MG63 (cell line): ENCODE measurements around the gene LRRFIP1. TPM values are rescaled to one million over a fixed set of nuclear protein-coding genes. Genes with fewer than 3 reads are reported as not detected.

Source experiments
- DNase-seq: peaks from one replicate; pipeline ENCODE4 v3.0.0-alpha.2; 2020
- H3K27me3 ChIP-seq: fragments of 250-450 bp; sonication (Bioruptor Pico); 2 replicates; pipeline ENCODE4 v1.5.1; 2020; ENCODE audit warnings: mild to moderate bottlenecking, moderate library complexity
- H3K36me3 ChIP-seq: fragments of 250-450 bp; sonication (Bioruptor Pico); 2 replicates; pipeline ENCODE4 v1.5.1; 2020; ENCODE audit warnings: mild to moderate bottlenecking, moderate library complexity
- H3K4me3 ChIP-seq: fragments of 250-450 bp; sonication (Bioruptor Pico); 2 replicates; pipeline ENCODE4 v1.5.1; 2020; ENCODE audit warnings: mild to moderate bottlenecking, moderate library complexity
- H3K9me3 ChIP-seq: fragments of 250-450 bp; sonication (Bioruptor Pico); 2 replicates; pipeline ENCODE4 v1.5.1; 2020; ENCODE audit warnings: mild to moderate bottlenecking, moderate library complexity
- total RNA-seq: library from RNA; depleted of rRNA; stranded (reverse); fragments of >200 nt; shearing (Covaris generic); gene quantifications from 2 replicates; pipeline ENCODE4 v1.2.3, GENCODE V29; 2014; ENCODE audit warnings: low replicate concordance

The LRRFIP1 gene
- total RNA-seq, 1 experiment from 2014 or later = 33.5 TPM

GRCh38 chr2:237612527-237613357 is 14.6 kb upstream of the LRRFIP1 start:
- Histone ChIP-seq H3K9me3 (no peaks in the 10 kb centered on the region), H3K27me3 (no peaks in the 10 kb centered on the region), H3K4me3 (no peak overlapping the region), H3K36me3 (no peaks in the 10 kb centered on the region)
- no peak for DNase-seq

- Histone ChIP-seq H3K27me3 (no peaks in the 10 kb centered on the region), H3K36me3 (no peaks in the 10 kb centered on the region), H3K9me3 (no peaks in the 10 kb centered on the region), H3K4me3 (no peak overlapping the region)
- DNase-seq = no peak
These were observed 13.7 kb upstream of the LRRFIP1 start for GRCh38 chr2:237613679-237614078.

GRCh38 chr2:237614151-237614720 is 13.2 kb upstream of the LRRFIP1 start:
- Histone ChIP-seq H3K36me3 (no peaks in the 10 kb centered on the region), H3K27me3 (no peaks in the 10 kb centered on the region), H3K4me3 (no peak overlapping the region), H3K9me3 (no peaks in the 10 kb centered on the region)
- DNase-seq = no peak

GRCh38 chr2:237615631-237616249 is 11.6 kb upstream of the LRRFIP1 start:
- H3K9me3 ChIP-seq = no peaks in the 10 kb centered on the region
- H3K4me3 ChIP-seq = no peak overlapping the region
- DNase-seq = no peak
- no peaks in the 10 kb centered on the region for H3K27me3 ChIP-seq
- H3K36me3 ChIP-seq = no peaks in the 10 kb centered on the region

DNA sequence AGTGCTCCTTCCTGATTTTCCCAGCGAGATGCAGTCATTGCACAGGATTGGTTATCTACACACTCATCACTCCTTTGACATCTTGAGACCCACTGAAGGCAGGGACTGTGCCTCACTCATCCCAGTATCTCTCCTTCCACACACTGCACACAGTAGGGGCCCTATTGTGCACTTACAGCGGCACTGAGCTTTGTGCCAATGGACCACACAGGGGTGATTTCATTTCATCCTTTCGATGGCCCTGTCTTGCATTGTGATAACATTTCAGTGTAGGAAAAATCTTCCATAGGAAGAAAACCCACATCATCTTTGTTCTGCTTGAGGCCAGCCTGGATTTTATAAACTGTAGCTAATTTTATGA is 11.0 kb upstream of the LRRFIP1 start:
- DNase-seq = no peak
- no peaks in the 10 kb centered on the region for H3K27me3 ChIP-seq
- H3K4me3 ChIP-seq = no peak overlapping the region
- H3K36me3 ChIP-seq = no peaks in the 10 kb centered on the region
- H3K9me3 ChIP-seq = no peaks in the 10 kb centered on the region

GRCh38 chr2:237616734-237617586 is 10.4 kb upstream of the LRRFIP1 start:
- no peak for DNase-seq
- Histone ChIP-seq H3K36me3 (no peaks in the 10 kb centered on the region), H3K9me3 (no peaks in the 10 kb centered on the region), H3K4me3 (no peak overlapping the region), H3K27me3 (no peaks in the 10 kb centered on the region)

GRCh38 chr2:237617587-237617982 is 9.8 kb upstream of the LRRFIP1 start:
- no peaks in the 10 kb centered on the region for H3K36me3 ChIP-seq
- no peak overlapping the region for H3K4me3 ChIP-seq

DNA sequence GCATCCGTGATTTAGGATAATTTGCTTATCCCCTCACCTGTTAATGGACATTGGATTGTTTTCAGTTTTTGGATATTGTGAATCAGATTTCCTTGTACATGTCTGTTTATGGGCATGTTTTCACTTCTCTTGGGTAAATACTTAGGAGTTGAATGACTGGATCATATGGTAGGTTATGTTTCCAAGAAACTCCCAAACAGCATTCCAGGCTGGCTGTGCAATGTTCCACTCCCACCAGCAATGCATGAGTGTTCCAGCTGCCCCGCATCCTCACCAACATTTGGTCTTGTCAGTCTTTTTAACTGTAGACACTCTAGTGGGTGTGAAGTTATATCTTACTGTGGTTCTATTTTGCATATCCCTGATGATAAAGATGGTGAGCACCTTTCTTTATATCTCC is 8.9 kb upstream of the LRRFIP1 start:
- no peaks in the 10 kb centered on the region for H3K9me3 ChIP-seq
- H3K36me3 ChIP-seq = no peaks in the 10 kb centered on the region
- H3K4me3 ChIP-seq = no peak overlapping the region
- no peaks in the 10 kb centered on the region for H3K27me3 ChIP-seq
- DNase-seq = peak; percentile 43

More at GRCh38 chr2:237617587-237617982, 9.8 kb upstream of the LRRFIP1 start:
- H3K9me3 ChIP-seq = no peaks in the 10 kb centered on the region
- no peak for DNase-seq
- no peaks in the 10 kb centered on the region for H3K27me3 ChIP-seq

- Histone ChIP-seq H3K36me3 (no peaks in the 10 kb centered on the region; the same call in 1 of the 2 replicates), H3K4me3 (no peak overlapping the region), H3K27me3 (no peaks in the 10 kb centered on the region), H3K9me3 (no peaks in the 10 kb centered on the region)
- DNase-seq = no peak
These were observed 3.7 kb upstream of the LRRFIP1 start for GRCh38 chr2:237623428-237624403.

DNA sequence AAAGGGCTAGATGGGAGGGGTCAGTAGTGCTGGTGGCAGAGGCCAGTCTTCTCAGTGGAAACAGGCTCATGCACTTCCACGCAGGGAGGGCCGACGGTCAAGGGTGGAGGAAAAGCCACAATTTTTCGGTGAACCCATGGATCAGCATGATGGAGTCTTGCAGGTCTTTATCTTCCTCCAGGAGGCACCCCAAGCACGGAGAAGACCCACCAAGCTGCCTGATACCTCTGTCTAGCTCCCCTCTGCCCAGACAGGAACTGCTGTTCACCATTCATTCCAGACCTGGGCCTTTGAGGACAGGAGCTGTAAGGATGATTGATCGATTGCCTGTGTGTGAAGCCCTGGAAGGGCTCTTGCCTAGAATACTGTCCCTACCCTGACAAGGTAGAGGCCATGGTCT is 2.8 kb upstream of the LRRFIP1 start:
- H3K27me3 ChIP-seq = no peaks in the 10 kb centered on the region
- H3K36me3 ChIP-seq = no peaks in the 10 kb centered on the region; the same call in 1 of the 2 replicates
- no peaks in the 10 kb centered on the region for H3K9me3 ChIP-seq
- no peak overlapping the region for H3K4me3 ChIP-seq
- DNase-seq = no peak

DNA sequence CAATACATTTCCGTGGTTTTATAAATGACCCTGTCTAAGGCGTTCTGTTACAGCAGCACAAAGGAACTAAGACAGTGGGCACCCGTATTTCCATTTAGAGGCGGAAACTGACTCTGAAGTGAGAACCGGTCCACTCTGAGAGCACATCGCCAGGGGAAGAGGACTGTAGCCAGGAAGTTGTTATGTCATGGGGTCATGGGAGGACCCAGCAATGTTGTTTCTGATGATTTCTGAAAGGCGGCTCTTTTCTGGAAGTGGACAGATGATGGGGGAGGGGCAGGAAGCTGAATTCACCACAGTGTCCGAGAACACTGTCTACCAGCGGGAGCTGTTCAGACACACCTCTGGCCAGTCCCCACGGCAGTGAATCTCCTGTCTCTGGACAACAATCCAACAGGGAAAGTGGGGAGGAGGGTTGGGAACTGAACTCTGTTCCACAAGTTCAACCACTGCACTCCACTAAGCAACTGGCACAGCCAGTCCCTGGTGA is 2.1 kb upstream of the LRRFIP1 start:
- Histone ChIP-seq H3K27me3 (no peaks in the 10 kb centered on the region), H3K9me3 (no peaks in the 10 kb centered on the region), H3K4me3 (no peak overlapping the region), H3K36me3 (peaks cover 6% of the 10 kb centered on the region; the same call in 1 of the 2 replicates)
- no peak for DNase-seq

GRCh38 chr2:237625777-237626176 is 1.6 kb upstream of the LRRFIP1 start:
- DNase-seq = no peak
- no peak overlapping the region for H3K4me3 ChIP-seq
- peaks cover 7% of the 10 kb centered on the region; the same call in 1 of the 2 replicates for H3K36me3 ChIP-seq
- H3K9me3 ChIP-seq = no peaks in the 10 kb centered on the region
- no peaks in the 10 kb centered on the region for H3K27me3 ChIP-seq

GRCh38 chr2:237626813-237627440 is 460 bp upstream of the LRRFIP1 start:
- no peak overlapping the region for H3K4me3 ChIP-seq

DNA sequence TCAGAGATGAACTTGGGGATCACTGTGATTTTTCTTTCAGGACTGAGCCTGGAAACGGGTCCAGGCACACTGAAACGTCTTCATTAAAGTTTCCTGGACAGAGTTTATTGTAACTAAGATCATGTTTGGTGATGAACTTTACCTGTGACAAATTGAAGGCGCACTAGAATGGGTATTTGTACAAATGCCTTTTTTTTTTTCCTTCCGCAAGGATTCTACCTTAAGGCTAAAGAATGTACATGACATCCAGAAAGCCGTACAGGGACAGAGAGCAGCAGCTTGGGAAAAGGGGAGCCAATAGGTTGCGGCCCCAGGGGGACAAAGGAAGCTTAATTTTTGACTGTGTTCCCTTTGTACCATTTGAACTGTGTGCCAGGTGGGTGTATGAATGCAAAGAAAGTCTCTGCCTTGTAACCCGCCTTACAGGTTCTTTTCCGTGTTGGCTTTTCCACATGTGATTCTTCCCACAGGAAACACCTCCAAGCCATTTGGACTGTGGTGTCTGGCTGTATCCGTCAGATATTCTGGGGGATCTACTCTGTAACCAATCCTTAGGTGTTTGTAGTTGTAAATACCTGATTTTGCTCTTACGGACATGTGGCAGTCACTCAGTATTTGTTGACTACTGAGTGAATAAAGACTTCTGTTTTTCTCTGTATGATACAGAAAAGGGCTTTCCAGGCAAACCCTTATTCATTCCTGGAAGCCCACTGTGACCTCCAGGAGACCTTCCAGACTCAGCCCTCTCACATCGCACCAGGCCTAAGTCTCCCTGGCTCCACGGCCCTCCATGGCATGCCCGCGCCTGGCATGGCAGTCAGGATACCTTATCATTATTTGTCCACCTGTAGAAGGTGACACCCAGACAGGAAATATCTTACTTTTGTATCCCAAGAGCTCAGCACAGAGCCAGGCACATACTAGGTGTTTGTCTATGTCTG is 1.1 kb downstream of the LRRFIP1 start:
- no peak for DNase-seq

More at GRCh38 chr2:237626813-237627440, 460 bp upstream of the LRRFIP1 start:
- no peaks in the 10 kb centered on the region for H3K9me3 ChIP-seq
- peaks cover 7% of the 10 kb centered on the region; the same call in 1 of the 2 replicates for H3K36me3 ChIP-seq
- no peaks in the 10 kb centered on the region for H3K27me3 ChIP-seq
- no peak for DNase-seq

More for the DNA sequence above, 1.1 kb downstream of the LRRFIP1 start:
- Histone ChIP-seq H3K36me3 (peaks cover 7% of the 10 kb centered on the region; the same call in 1 of the 2 replicates), H3K27me3 (no peaks in the 10 kb centered on the region), H3K9me3 (no peaks in the 10 kb centered on the region), H3K4me3 (peak overlapping the region; percentile 56)
